HFFc6 (cell line): ENCODE data around the gene FLNC. TPM values are rescaled to one million over a fixed set of nuclear protein-coding genes. Genes with fewer than 3 reads are reported as not detected.

Experiments used
- DNase-seq: peaks from one replicate; pipeline ENCODE4 v3.0.0-alpha.2; 2018
- H3K27ac Mint-ChIP-seq: 2 replicates; pipeline ENCODE4 v1.8.0; 2020; ENCODE audit warnings: mild to moderate bottlenecking, mixed read lengths
- H3K27me3 Mint-ChIP-seq: 2 replicates; pipeline ENCODE4 v1.8.0; 2021; ENCODE audit warnings: mild to moderate bottlenecking, moderate library complexity, mixed read lengths; ENCODE audit not compliant: insufficient read depth
- H3K36me3 Mint-ChIP-seq: 2 replicates; pipeline ENCODE4 v1.8.0; 2021; ENCODE audit warnings: low read depth, mixed read lengths
- H3K4me1 Mint-ChIP-seq: 2 replicates; pipeline ENCODE4 v1.8.0; 2020; ENCODE audit warnings: low read depth, mixed read lengths
- H3K4me3 Mint-ChIP-seq: 2 replicates; pipeline ENCODE4 v1.8.0; 2020; ENCODE audit warnings: mild to moderate bottlenecking, moderate library complexity, mixed read lengths
- H3K9me3 Mint-ChIP-seq: 2 replicates; pipeline ENCODE4 v1.8.0; 2020; ENCODE audit warnings: mild to moderate bottlenecking, mixed read lengths
- CTCF ChIP-seq: fragments of 200-600 bp; sonication (generic); IDR thresholded peaks from 2 replicates; pipeline ENCODE4 v1.5.0; 2021; ENCODE audit warnings: antibody characterized with exemption, mild to moderate bottlenecking
- total RNA-seq, 6 experiments: library from RNA; stranded (reverse); fragmentation: NEBNext Ultra II Directional; extraction: Animal tissue kit (Norgen Biotek cat#: 25700); gene quantifications; 2 replicates in 1 of 6; 3 replicates in 5 of 6; pipeline ENCODE4 v1.2.3, GENCODE V29; 2021

FLNC gene
- total RNA-seq, 6 experiments from 2014 or later: 492 to 540 (median 512) TPM

GRCh38 chr7:128873234-128873633, 43.0 kb downstream of the FLNC start:
- Mint-ChIP-seq H3K36me3 (no peaks in the 10 kb centered on the region), H3K4me3 (no peak overlapping the region), H3K27ac (no peak overlapping the region), H3K9me3 (no peaks in the 10 kb centered on the region; the same call in 1 of the 2 replicates), H3K27me3 (peaks cover 44% of the 10 kb centered on the region), H3K4me1 (peaks cover 9% of the 10 kb centered on the region; the same call in 1 of the 2 replicates)
- TF ChIP-seq CTCF: no peak
- no peak for DNase-seq

GRCh38 chr7:128874140-128875031, 44.2 kb downstream of the FLNC start:
- DNase-seq: no peak
- no peaks in the 10 kb centered on the region for H3K36me3 Mint-ChIP-seq
- H3K27ac Mint-ChIP-seq: no peak overlapping the region
- H3K9me3 Mint-ChIP-seq: no peaks in the 10 kb centered on the region; the same call in 1 of the 2 replicates
- peaks cover 37% of the 10 kb centered on the region for H3K27me3 Mint-ChIP-seq
- H3K4me1 Mint-ChIP-seq: 0 out of 2 replicates have a peak, but pooled peaks cover 5% of the 10 kb centered on the region
- no peak overlapping the region for H3K4me3 Mint-ChIP-seq
- no peak for TF ChIP-seq CTCF

- no peak for TF ChIP-seq CTCF
- H3K36me3 Mint-ChIP-seq: no peaks in the 10 kb centered on the region
- H3K27ac Mint-ChIP-seq: no peak overlapping the region
- DNase-seq: no peak
- peaks cover 31% of the 10 kb centered on the region for H3K27me3 Mint-ChIP-seq
- H3K4me3 Mint-ChIP-seq: no peak overlapping the region
- no peaks in the 10 kb centered on the region for H3K4me1 Mint-ChIP-seq
- no peaks in the 10 kb centered on the region for H3K9me3 Mint-ChIP-seq
These were observed 45.3 kb downstream of the FLNC start for GRCh38 chr7:128875523-128875948.

- TF ChIP-seq CTCF: no peak
- H3K4me1 Mint-ChIP-seq: no peaks in the 10 kb centered on the region
- H3K4me3 Mint-ChIP-seq: no peak overlapping the region
- H3K27ac Mint-ChIP-seq: no peak overlapping the region
- DNase-seq: no peak
- H3K9me3 Mint-ChIP-seq: no peaks in the 10 kb centered on the region
- peaks cover 28% of the 10 kb centered on the region for H3K27me3 Mint-ChIP-seq
- no peaks in the 10 kb centered on the region for H3K36me3 Mint-ChIP-seq
These were observed 45.9 kb downstream of the FLNC start for GRCh38 chr7:128876127-128876526.

GRCh38 chr7:128876586-128876977, 46.4 kb downstream of the FLNC start:
- DNase-seq: no peak
- H3K4me3 Mint-ChIP-seq: no peak overlapping the region
- H3K9me3 Mint-ChIP-seq: no peaks in the 10 kb centered on the region
- no peaks in the 10 kb centered on the region for H3K36me3 Mint-ChIP-seq
- H3K27ac Mint-ChIP-seq: no peak overlapping the region
- TF ChIP-seq CTCF: no peak
- no peaks in the 10 kb centered on the region for H3K4me1 Mint-ChIP-seq
- peaks cover 28% of the 10 kb centered on the region for H3K27me3 Mint-ChIP-seq
